GM23338 (cell line): ENCODE results near the gene PIPOX.

Experiments used
- CTCF ChIP-seq, 2 experiments: fragments of 200-600 bp in 1 of 2; sonication (generic) in 1 of 2; conservative IDR thresholded peaks; 2 replicates each; pipeline versions ENCODE4 v1.5.1 to v1.6.1; 2016 to 2017; ENCODE audit warnings: antibody characterized with exemption in 2 of 2, low read depth in 2 of 2, mild to moderate bottlenecking in 2 of 2, moderate library complexity in 1 of 2
- EZH2 ChIP-seq: fragments of 200-600 bp; sonication (generic); IDR thresholded peaks from one replicate; pipeline ENCODE4 v1.8.0; 2017; ENCODE audit warnings: antibody characterized with exemption, mild to moderate bottlenecking, low read depth; ENCODE audit not compliant: unreplicated experiment
- EZH2phosphoT487 ChIP-seq: fragments of 200-600 bp; sonication (generic); IDR thresholded peaks from one replicate; pipeline ENCODE4 v1.8.1; 2018; ENCODE audit warnings: antibody characterized with exemption; ENCODE audit not compliant: unreplicated experiment
- NANOG ChIP-seq: IDR thresholded peaks from 2 replicates; pipeline ENCODE4 v1.6.1; 2016; ENCODE audit warnings: antibody characterized with exemption, borderline replicate concordance

GRCh38 chr17:29021226-29021625 is 21.7 kb upstream of the PIPOX start:
- TF ChIP-seq EZH2phosphoT487 (no peak), CTCF (conservative IDR thresholded peaks at IDR 0.05; ENCODE audit: low read depth in 2 of 2) (no peak), EZH2 (no peak), NANOG (no peak)
